Ishikawa (cell line): ENCODE measurements around the gene APOL3.

Experiments
- EGR1 ChIP-seq: IDR thresholded peaks from 2 replicates; pipeline ENCODE4 v1.6.1; 2012
- EP300 ChIP-seq: IDR thresholded peaks from 2 replicates; pipeline ENCODE4 v1.6.1; 2012; ENCODE audit warnings: borderline replicate concordance
- MAX ChIP-seq: IDR thresholded peaks from 2 replicates; pipeline ENCODE4 v1.6.1; 2012
- NFIC ChIP-seq: IDR thresholded peaks from 2 replicates; pipeline ENCODE4 v1.6.1; 2012
- RAD21 ChIP-seq: IDR thresholded peaks from 2 replicates; pipeline ENCODE4 v1.6.1; 2012; ENCODE audit warnings: low read depth
- REST ChIP-seq: IDR thresholded peaks from 2 replicates; pipeline ENCODE4 v1.6.1; 2012; ENCODE audit warnings: low read depth, mild to moderate bottlenecking
- TAF1 ChIP-seq: IDR thresholded peaks from 2 replicates; pipeline ENCODE4 v1.6.1; 2012; ENCODE audit warnings: low read depth, mild to moderate bottlenecking
- TCF12 ChIP-seq: IDR thresholded peaks from 2 replicates; pipeline ENCODE4 v1.6.1; 2012; ENCODE audit warnings: low read depth
- TEAD4 ChIP-seq: IDR thresholded peaks from 2 replicates; pipeline ENCODE4 v1.6.1; 2012
- YY1 ChIP-seq: IDR thresholded peaks from 2 replicates; pipeline ENCODE4 v1.6.1; 2012; ENCODE audit warnings: low read depth

GRCh38 chr22:36166086-36166485 lies 5.5 kb upstream of the APOL3 start:
- TF ChIP-seq EP300 (no peak), RAD21 (no peak), REST (no peak), MAX (no peak), NFIC (no peak), YY1 (no peak), EGR1 (no peak), TAF1 (no peak), TEAD4 (no peak), TCF12 (no peak)
